CD4-positive, CD25-positive, alpha-beta regulatory T cell (primary cell): ENCODE data around the gene MRPL12. TPM values are rescaled to one million over a fixed set of nuclear protein-coding genes. Genes with fewer than 3 reads are reported as not detected.

Experiments used
- ATAC-seq, 2 donors: fragments of 150-1000 bp; cut with Tn5 transposase; one replicate each; pipeline ENCODE4 v1.10.0; 2021; ENCODE audit warnings: low read depth in 2 of 2, moderate number of reproducible peaks in 2 of 2, moderate library complexity in 1 of 2
- DNase-seq, 3 donors: peaks; one replicate each; pipeline versions ENCODE4 v3.0.0 to v3.0.0-alpha.2; 2012 to 2022; ENCODE audit warnings: mixed read lengths in 1 of 3
- H3K27ac ChIP-seq: one replicate; pipeline ENCODE4 v1.7.0; 2013; ENCODE audit warnings: mild to moderate bottlenecking, low read length; ENCODE audit not compliant: insufficient read depth, poor library complexity, severe bottlenecking
- H3K27me3 ChIP-seq: one replicate; pipeline ENCODE4 v1.7.0; 2013; ENCODE audit warnings: low read length; ENCODE audit not compliant: control insufficient read depth, insufficient read depth
- H3K36me3 ChIP-seq: one replicate; pipeline ENCODE4 v1.7.0; 2013; ENCODE audit warnings: mild to moderate bottlenecking, low read length, moderate library complexity; ENCODE audit not compliant: control insufficient read depth, insufficient read depth
- H3K4me1 ChIP-seq: 2 replicates; pipeline ENCODE4 v1.7.0; 2013; ENCODE audit warnings: mild to moderate bottlenecking, low read length; ENCODE audit not compliant: insufficient read depth, control insufficient read depth, poor library complexity, severe bottlenecking
- H3K4me3 ChIP-seq: one replicate; pipeline ENCODE4 v1.7.0; 2013; ENCODE audit warnings: low read depth, mild to moderate bottlenecking, low read length, moderate library complexity
- H3K9me3 ChIP-seq, 2 experiments: 1 replicate in 1 of 2; 2 replicates in 1 of 2; pipeline ENCODE4 v1.7.0; 2013; ENCODE audit warnings: low read length in 2 of 2, mild to moderate bottlenecking in 1 of 2, moderate library complexity in 1 of 2; ENCODE audit not compliant: control insufficient read depth in 2 of 2
- H3K27ac Mint-ChIP-seq, 3 donors: one replicate each; pipeline ENCODE4 v1.8.0; 2020 to 2022; ENCODE audit warnings: mild to moderate bottlenecking in 3 of 3, mixed read lengths in 3 of 3, moderate library complexity in 2 of 3
- H3K27me3 Mint-ChIP-seq: one replicate; pipeline ENCODE4 v1.8.0; 2022; ENCODE audit warnings: mild to moderate bottlenecking, mixed read lengths
- H3K36me3 Mint-ChIP-seq: one replicate; pipeline ENCODE4 v1.8.0; 2020; ENCODE audit warnings: mixed read lengths
- H3K4me1 Mint-ChIP-seq, 4 donors: one replicate each; pipeline ENCODE4 v1.8.0; 2020 to 2022; ENCODE audit warnings: mixed read lengths in 4 of 4, mild to moderate bottlenecking in 1 of 4
- H3K4me3 Mint-ChIP-seq, 4 donors: one replicate each; pipeline ENCODE4 v1.8.0; 2020 to 2022; ENCODE audit warnings: mild to moderate bottlenecking in 4 of 4, mixed read lengths in 4 of 4, moderate library complexity in 3 of 4
- H3K9me3 Mint-ChIP-seq, 7 donors: one replicate each; pipeline ENCODE4 v1.8.0; 2020 to 2022; ENCODE audit warnings: mixed read lengths in 7 of 7, mild to moderate bottlenecking in 3 of 7, moderate library complexity in 2 of 7
- polyA plus RNA-seq, 4 donors: library from polyadenylated mRNA; unstranded; fragments of 300-500 nt; fragmentation: Illumina TruSeq; gene quantifications; one replicate each; pipeline ENCODE4 v1.2.3, GENCODE V29; 2021
- total RNA-seq: library from RNA; stranded (reverse); gene quantifications from one replicate; pipeline ENCODE4 v1.2.3, GENCODE V29; 2022

The MRPL12 gene
- total RNA-seq (18.5 TPM), polyA plus RNA-seq (10 to 100 TPM; 45.1 to 49.2 (median 47.2) TPM)

- peak within 1 kb of the TSS; percentile 92 for H3K27ac ChIP-seq
- Mint-ChIP-seq H3K9me3 (no peaks in the 10 kb centered on the region), H3K27me3 (no peaks in the 10 kb centered on the region), H3K4me1 (peaks cover 0 to 44% (median 6%) of the 10 kb centered on the region in 4 donors), H3K27ac (peak within 1 kb of the TSS; percentile 87 to 96 (median 90)), H3K36me3 (peaks cover 16% of the 10 kb centered on the region), H3K4me3 (peak within 1 kb of the TSS; percentile 89 to 96 (median 93))
- peaks cover 14% of the 10 kb centered on the region for H3K36me3 ChIP-seq
- no peaks in the 10 kb centered on the region for H3K27me3 ChIP-seq
- DNase-seq (peak; percentile 85 to 92 (median 85)), ATAC-seq (peak; percentile 91 to 94)
- no peaks in the 10 kb centered on the region for H3K9me3 ChIP-seq
- peak within 1 kb of the TSS; percentile 77 for H3K4me3 ChIP-seq
- H3K4me1 ChIP-seq: peaks cover 35% of the 10 kb centered on the region
Observed at GRCh38 chr17:81702934-81703746, at the start of gene MRPL12. Gene MRPL12 (plus strand): TSS chr17:81703367. CDS start chr17:81703502, 135 bp downstream.

- H3K27me3 ChIP-seq: no peaks in the 10 kb centered on the region
- no peaks in the 10 kb centered on the region for H3K36me3 Mint-ChIP-seq
- H3K27ac ChIP-seq: no peak overlapping the region
- H3K4me3 Mint-ChIP-seq: no peak overlapping the region
- peaks cover 0 to 2% (median 0%) of the 10 kb centered on the region in 7 donors for H3K9me3 Mint-ChIP-seq
- no peak overlapping the region for H3K27ac Mint-ChIP-seq
- H3K36me3 ChIP-seq: no peaks in the 10 kb centered on the region
- H3K27me3 Mint-ChIP-seq: peaks cover 5% of the 10 kb centered on the region
- H3K4me1 Mint-ChIP-seq: peaks cover 0 to 10% (median 0%) of the 10 kb centered on the region in 4 donors
- no peak overlapping the region for H3K4me3 ChIP-seq
- no peak for ATAC-seq
- H3K9me3 ChIP-seq: no peaks in the 10 kb centered on the region
- peaks cover 7% of the 10 kb centered on the region for H3K4me1 ChIP-seq
- no peak for DNase-seq
Observed at GRCh38 chr17:81655378-81656117, 47.6 kb upstream of the MRPL12 start.

- Mint-ChIP-seq H3K4me3 (no peak within 1 kb of the TSS), H3K27me3 (peaks cover 5% of the 10 kb centered on the region), H3K9me3 (peaks cover 0 to 2% (median 0%) of the 10 kb centered on the region in 7 donors), H3K4me1 (peaks cover 0 to 10% (median 0%) of the 10 kb centered on the region in 4 donors), H3K27ac (no peak within 1 kb of the TSS), H3K36me3 (no peaks in the 10 kb centered on the region)
- no peaks in the 10 kb centered on the region for H3K36me3 ChIP-seq
- H3K27ac ChIP-seq: no peak within 1 kb of the TSS
- H3K4me1 ChIP-seq: peaks cover 7% of the 10 kb centered on the region
- H3K4me3 ChIP-seq: no peak within 1 kb of the TSS
- ATAC-seq (no peak), DNase-seq (no peak)
- no peaks in the 10 kb centered on the region for H3K27me3 ChIP-seq
- no peaks in the 10 kb centered on the region for H3K9me3 ChIP-seq
Observed at GRCh38 chr17:81656118-81656743, 46.9 kb upstream of the MRPL12 start, which contains the start of gene PDE6G. Gene PDE6G (minus strand): TSS chr17:81656542. CDS start chr17:81653305, 3,237 bp downstream.

GRCh38 chr17:81656835-81657234 is 46.3 kb upstream of the MRPL12 start:
- ATAC-seq: no peak

GRCh38 chr17:81659038-81659437 is 44.1 kb upstream of the MRPL12 start:
- Mint-ChIP-seq H3K27me3 (no peaks in the 10 kb centered on the region), H3K36me3 (no peaks in the 10 kb centered on the region), H3K9me3 (no peaks in the 10 kb centered on the region), H3K27ac (no peak overlapping the region), H3K4me1 (peaks cover 0 to 18% (median 4%) of the 10 kb centered on the region in 4 donors), H3K4me3 (no peak overlapping the region)
- Histone ChIP-seq H3K4me1 (peaks cover 10% of the 10 kb centered on the region), H3K27me3 (no peaks in the 10 kb centered on the region), H3K4me3 (no peak overlapping the region), H3K27ac (no peak overlapping the region), H3K36me3 (no peaks in the 10 kb centered on the region), H3K9me3 (no peaks in the 10 kb centered on the region)
- DNase-seq: no peak
- ATAC-seq: no peak

More at GRCh38 chr17:81656835-81657234, 46.3 kb upstream of the MRPL12 start:
- H3K27me3 Mint-ChIP-seq: peaks cover 5% of the 10 kb centered on the region
- H3K27ac ChIP-seq: no peak overlapping the region
- no peaks in the 10 kb centered on the region for H3K36me3 Mint-ChIP-seq
- H3K36me3 ChIP-seq: no peaks in the 10 kb centered on the region
- peaks cover 0 to 9% (median 0%) of the 10 kb centered on the region in 4 donors for H3K4me1 Mint-ChIP-seq
- H3K27ac Mint-ChIP-seq: no peak overlapping the region
- H3K4me1 ChIP-seq: peaks cover 7% of the 10 kb centered on the region
- DNase-seq: no peak
- H3K9me3 Mint-ChIP-seq: peaks cover 0 to 2% (median 0%) of the 10 kb centered on the region in 7 donors
- H3K27me3 ChIP-seq: no peaks in the 10 kb centered on the region
- H3K4me3 ChIP-seq: no peak overlapping the region
- H3K9me3 ChIP-seq: no peaks in the 10 kb centered on the region
- no peak overlapping the region for H3K4me3 Mint-ChIP-seq

- H3K9me3 Mint-ChIP-seq: no peaks in the 10 kb centered on the region
- DNase-seq (no peak), ATAC-seq (no peak)
- H3K4me3 ChIP-seq: no peak overlapping the region
- H3K4me1 Mint-ChIP-seq: peaks cover 0 to 28% (median 4%) of the 10 kb centered on the region in 4 donors
- peak overlapping the region in 1 of 4 donors; percentile 54 for H3K4me3 Mint-ChIP-seq
- H3K27me3 Mint-ChIP-seq: no peaks in the 10 kb centered on the region
- peaks cover 17% of the 10 kb centered on the region for H3K4me1 ChIP-seq
- no peaks in the 10 kb centered on the region for H3K36me3 ChIP-seq
- no peaks in the 10 kb centered on the region for H3K27me3 ChIP-seq
- no peaks in the 10 kb centered on the region for H3K9me3 ChIP-seq
- no peaks in the 10 kb centered on the region for H3K36me3 Mint-ChIP-seq
- no peak overlapping the region for H3K27ac ChIP-seq
- no peak overlapping the region for H3K27ac Mint-ChIP-seq
Observed at GRCh38 chr17:81660441-81660840, 42.7 kb upstream of the MRPL12 start.

- H3K9me3 ChIP-seq: no peaks in the 10 kb centered on the region
- Mint-ChIP-seq H3K36me3 (peaks cover 4% of the 10 kb centered on the region), H3K27me3 (no peaks in the 10 kb centered on the region), H3K27ac (peak overlapping the region in 2 of 3 donors; percentile 11 to 88), H3K4me3 (no peak overlapping the region), H3K4me1 (peaks cover 0 to 39% (median 12%) of the 10 kb centered on the region in 4 donors), H3K9me3 (peaks cover 0 to 2% (median 0%) of the 10 kb centered on the region in 7 donors)
- peaks cover 27% of the 10 kb centered on the region for H3K4me1 ChIP-seq
- H3K27ac ChIP-seq: no peak overlapping the region
- H3K4me3 ChIP-seq: no peak overlapping the region
- DNase-seq (no peak), ATAC-seq (no peak)
- H3K27me3 ChIP-seq: no peaks in the 10 kb centered on the region
- no peaks in the 10 kb centered on the region for H3K36me3 ChIP-seq
Observed at GRCh38 chr17:81662002-81662401, 41.2 kb upstream of the MRPL12 start.
